ENCODE data around the gene LMF1.

The LMF1 gene

GRCh38 chr16:877242-878071, 93.3 kb downstream of the LMF1 start:
- DNase-seq: no peak

DNA sequence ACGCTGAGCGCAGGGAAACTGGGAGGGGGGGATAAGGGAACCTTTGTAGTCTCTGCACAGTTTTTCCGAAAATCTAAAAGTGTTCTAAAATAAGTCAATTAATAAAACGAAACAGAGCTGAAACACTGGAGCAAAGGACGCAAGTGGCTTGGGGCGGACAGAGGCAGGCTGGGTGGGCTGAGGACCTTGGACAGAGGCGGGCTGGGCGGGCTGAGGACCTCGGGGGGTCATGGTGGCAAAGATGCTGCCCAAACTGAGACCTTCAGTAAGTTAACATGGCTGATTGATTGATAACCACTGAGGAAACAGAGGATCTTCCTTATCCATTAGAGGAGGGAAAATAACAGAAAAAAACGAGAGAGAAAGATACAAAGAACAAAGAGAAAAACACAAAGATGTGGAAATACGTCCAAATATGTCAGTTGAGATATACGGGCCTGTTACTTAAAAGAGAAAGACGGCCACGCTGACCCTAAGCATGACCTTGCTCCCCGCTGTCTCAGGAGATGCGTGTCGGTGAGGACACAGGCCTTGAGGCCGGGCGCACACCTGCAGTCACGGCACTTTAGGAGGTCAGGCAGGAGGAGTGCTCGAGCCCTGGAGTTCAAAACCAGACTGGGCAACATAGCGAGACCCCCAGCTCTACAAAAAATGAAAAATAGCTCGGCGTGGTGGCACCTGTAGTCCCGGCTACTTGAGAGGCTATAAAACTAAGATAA, 94.1 kb downstream of the LMF1 start:
- no peak for DNase-seq

DNA sequence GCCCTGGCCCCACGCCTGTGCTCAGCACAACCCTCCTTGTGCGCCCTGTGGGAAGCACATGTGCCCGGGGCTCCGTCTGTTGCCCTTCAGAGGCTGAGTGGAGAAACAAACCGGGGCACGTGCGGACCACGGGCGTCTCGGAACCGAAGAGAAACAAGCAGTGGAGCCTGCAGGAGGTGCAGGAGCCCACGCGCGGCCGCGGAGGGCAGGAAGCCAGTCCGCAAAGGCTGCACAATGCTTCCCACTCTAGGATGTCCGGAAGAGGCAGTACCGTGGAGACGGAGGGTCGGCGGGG, 94.8 kb downstream of the LMF1 start:
- no peak for DNase-seq

DNA sequence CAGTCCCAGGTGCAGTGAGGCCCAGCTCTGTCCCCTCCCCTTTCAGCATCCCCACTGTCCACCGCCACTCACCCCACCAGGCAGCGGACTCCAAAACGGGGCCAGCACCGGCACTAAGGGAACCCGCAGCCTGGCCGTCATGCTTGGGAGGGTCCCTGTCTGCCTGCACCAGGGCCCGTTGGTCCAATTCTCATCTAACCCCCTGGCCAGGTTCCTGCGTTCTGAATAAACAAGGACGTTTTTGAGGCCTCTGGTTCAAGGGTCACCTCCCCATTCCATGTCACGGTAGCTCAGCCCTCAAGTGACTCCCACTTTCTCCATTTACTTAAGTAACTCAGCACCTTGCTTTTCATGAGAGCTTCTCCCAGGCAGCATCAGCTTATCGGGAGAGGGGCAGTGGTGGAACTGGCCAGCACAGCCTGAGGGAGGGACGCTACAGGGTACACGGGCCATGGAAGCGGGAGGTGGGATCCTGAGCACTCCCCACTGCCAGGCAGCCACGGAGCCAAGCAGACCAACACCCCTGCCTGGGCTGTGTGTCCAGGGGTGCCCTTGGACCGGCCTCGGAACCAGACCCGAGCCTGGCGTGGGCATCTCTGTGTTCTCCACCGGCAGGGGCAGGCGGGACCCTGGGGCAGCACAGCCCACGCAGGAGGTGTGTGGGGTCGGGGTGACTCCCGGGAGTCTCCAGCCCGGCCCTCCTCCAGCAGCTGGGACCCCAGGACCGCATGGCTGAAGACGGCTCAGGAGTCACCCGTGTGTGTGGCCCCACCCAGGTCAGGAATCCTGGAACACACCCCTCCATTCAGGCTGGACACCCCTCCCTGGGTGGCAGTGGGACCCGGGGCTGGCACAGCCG, 95.4 kb downstream of the LMF1 start:
- DNase-seq: no peak

GRCh38 chr16:874366-875181, 96.2 kb downstream of the LMF1 start:
- DNase-seq: no peak

DNA sequence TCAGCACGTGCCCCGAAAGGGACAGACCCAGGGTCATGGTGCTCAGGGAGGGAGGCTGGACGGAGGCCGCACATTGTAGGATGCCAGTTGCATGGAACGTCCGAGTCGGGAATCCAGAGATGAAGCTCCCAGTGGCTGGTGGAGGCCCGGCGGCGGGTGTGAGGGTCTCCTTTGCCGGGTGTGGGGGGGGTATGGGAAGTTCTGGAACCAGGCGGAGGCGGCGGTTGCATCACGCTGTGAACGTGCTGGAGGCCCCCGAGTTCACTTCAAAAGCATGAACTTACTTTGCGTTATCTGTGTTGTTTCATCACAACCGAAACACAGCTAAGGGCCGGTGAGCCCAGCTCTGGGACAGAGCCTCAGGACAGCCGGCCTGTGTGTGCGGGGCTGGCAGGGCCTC, 96.9 kb downstream of the LMF1 start:
- no peak for DNase-seq

GRCh38 chr16:873243-873661, 97.5 kb downstream of the LMF1 start:
- DNase-seq: no peak

DNA sequence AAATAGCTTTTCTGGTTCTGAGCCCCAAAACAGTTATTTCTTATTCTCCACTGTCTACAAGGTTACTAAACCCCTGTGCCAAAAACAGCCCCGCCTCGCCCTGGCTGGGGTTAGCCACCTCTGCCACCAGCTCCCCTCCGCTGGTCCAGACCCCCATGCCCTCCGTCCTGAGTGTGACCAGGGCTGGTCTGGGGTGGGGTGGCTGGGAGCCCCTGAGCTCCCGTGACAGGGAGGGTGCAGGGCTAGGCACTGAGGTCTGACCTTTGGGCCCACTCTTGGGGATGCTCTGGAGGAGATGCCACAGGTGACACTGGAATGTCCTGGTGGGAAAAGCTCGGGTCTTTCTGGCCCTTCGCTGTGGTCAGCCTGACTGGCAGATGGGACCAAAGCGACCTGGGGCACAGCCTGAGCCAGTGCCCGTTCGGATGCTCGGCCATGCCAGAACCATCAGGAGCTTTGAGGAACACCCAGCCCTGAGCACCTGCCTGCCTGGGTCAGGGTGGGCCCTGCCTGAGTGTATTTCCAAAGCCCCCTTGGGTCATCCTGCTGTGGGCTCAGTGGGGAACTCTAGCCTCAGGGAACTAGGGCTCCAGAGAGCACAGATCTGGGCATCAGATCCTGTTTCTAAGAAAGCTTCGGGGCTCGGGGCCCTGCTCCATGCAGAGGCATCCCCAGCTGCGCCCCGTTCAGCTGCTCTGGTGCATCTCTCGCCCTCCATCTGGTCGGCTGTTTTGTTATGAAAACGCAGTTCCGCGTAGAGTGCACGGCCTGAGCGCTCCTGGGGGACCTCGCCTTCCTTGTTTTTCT, 98.1 kb downstream of the LMF1 start:
- DNase-seq: peak; percentile 9

DNA sequence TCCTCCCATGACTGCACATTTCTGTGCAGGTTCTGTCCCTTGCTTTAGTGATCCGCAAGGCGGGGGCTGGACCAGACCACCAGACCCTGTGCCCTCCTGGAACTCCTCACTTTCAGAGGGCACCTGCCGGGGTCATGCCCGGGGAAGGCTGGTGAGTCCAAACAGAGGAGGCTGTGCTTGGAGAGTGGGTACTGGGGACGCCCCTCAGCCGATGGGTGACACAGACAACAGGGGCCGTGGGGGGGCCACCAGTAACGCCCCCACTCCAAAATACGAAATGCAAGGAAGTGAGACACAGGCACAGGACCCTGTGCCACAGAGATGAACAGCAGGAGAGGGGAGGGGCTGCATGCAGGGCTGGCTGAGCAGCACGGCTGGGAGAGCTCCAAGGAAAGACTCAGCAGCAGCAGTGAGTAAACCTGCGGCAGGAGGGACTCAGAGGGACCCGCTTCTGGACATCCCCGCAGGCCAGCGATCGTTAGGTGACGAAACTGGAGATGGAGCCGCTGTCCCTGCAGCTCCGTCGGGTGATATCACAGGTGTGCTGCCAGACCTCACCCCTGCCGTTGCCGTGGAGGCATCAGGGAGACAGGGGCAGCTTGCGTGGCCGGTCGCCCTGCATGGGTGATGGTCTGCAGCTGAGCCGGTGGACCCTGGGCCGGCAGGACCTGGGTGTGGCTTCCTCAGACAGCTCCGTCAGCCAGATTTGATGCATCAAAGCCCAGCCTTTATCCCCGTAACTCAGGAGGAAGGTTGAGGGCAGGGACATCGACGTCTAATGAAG, 99.0 kb downstream of the LMF1 start:
- no peak for DNase-seq

DNA sequence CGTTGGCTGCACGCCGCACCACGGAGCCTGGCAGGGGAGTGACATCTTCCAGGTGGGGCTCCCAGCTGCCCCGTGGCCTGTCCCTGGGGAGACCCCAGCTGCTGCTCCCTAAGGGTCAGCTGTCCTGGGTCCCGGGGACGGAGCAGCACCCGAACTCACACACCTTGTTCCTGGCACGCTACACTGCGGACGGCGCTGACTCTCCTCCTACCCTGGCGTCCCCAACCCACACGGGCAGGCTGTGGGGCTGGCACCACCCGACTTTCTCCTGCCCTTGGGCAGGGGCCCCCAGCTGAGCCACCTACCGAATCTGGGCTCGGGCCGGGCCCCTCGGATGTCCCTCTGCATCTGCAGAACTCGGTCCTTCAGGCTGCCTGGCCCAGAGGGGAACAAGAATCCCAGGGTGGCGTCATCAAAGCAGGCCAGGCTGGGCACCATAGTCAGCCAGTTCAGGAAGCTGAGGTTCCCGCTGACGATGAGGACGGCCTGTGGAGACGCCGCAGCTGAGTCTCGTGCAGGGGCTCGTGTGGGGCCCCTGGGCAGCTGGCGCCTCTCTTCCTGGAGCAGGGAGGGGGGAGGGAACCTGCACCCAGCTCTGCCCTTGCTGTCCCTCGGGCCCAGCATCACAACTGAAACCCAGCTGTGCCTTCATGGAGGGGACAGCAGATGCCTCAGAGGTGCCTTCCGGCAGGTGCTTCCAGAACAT, 99.8 kb downstream of the LMF1 start:
- peak; percentile 5 for DNase-seq

- no peak for DNase-seq
Measured at GRCh38 chr16:869823-870641, 100.8 kb downstream of the LMF1 start.

DNA sequence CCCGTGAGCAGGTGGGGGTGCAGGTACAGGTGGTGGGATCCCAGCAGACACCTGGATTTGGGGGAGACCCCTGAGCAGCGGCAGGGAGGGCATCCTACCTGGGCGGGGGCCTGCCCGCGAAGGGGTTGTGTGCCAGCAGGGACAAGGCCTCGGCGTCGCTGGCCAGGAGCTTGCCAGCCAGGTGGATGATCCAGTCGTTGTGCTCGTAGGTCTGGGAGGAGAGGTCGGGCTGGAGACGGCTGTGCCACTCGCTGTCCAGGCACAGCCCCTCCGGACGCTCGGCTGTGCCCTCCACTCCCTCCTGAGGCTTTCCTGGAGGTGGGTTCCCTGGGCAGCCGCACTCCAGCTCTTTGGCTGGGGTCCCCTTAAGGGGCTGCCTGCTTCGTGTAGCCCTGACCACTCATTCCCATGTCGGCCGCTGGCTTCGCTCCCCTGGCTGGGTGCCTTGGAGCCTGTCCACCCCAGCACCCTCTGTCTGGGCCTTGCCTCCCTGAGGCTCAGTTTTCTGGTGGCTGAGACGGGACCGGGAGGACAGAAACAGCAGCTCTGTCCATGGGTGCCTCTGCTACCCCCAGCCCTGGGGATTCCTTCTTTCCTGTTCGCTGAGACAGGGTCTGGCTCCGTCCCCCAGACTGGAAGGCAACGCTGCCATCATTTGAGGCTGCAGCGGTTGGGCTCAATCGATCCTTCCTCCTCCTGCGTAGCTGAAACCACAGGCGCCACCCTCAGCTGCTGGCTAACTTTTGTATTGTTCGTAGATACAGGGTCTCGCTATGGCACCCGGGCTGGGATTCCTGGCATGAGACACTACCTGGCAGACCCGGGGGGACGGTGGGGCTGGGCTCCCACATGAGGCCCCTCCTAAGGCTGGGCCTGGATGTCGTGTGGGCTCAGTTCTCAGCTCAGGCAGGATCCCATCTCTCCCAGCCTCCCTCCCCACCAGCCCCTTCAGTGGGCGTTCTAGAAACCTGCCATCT, 101.7 kb downstream of the LMF1 start:
- DNase-seq: no peak

DNA sequence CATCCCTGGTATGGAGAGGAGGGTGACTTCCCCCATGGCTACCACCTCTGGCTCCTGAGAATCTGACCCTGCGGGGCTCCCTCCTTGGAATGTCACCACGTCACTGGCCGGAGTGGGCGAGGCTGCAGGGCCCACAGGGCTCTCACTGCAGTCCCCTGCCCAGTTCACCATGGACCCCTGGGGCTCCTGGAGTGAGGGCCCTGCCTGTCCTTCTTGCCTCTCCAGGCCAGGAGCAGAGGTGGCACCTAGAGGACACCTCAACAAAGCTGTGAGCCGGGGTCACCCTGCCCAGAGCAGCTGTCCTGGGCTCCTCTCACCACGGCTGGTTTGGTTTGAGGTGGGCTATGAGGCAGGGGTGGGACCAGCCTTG, 102.4 kb downstream of the LMF1 start:
- no peak for DNase-seq

GRCh38 chr16:867421-868385, 103.1 kb downstream of the LMF1 start:
- DNase-seq: no peak

GRCh38 chr16:866252-866896, 104.4 kb downstream of the LMF1 start:
- no peak for DNase-seq

DNA sequence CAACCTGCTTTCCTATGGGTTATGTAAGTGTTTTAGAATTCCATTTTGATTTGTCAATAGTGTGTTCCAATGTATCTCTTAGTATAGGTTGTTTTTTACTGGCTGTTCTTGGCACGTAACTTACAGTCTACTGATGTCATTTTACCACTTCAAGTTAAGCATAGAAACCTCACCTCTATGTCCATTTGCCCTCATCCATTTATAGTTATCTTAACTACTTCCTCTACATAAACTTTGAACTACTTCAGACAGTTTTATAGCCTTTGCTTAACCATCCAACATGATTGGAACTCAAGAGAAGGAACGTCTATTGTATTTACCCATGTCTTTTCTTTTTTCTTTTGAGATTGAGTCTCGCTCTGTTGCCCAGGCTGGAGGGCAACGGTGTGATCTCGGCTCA, 105.8 kb downstream of the LMF1 start:
- DNase-seq: no peak

- no peak for DNase-seq
Measured at GRCh38 chr16:861446-861845, 109.3 kb downstream of the LMF1 start.
